MM.1S (cell line): ENCODE results near the gene MAGI2.

Source experiments
- CTCF ChIP-seq: fragments of 300-600 bp; sonication (generic); IDR thresholded peaks from 2 replicates; pipeline ENCODE4 v1.5.1; 2016; ENCODE audit warnings: antibody characterized with exemption, low read length, mixed read lengths
- EZH2 ChIP-seq: fragments of 300-600 bp; sonication (generic); optimal IDR thresholded peaks from 2 replicates; pipeline ENCODE3; 2017; ENCODE audit warnings: low read depth, mild to moderate bottlenecking, antibody characterized with exemption, low read length, mixed read lengths

- TF ChIP-seq CTCF (no peak), EZH2 (no peak)
These were observed 923.1 kb downstream of the MAGI2 start for GRCh38 chr7:78530351-78530750.
